Measurements from ENCODE around the gene CCDC80.

CCDC80 gene

DNA sequence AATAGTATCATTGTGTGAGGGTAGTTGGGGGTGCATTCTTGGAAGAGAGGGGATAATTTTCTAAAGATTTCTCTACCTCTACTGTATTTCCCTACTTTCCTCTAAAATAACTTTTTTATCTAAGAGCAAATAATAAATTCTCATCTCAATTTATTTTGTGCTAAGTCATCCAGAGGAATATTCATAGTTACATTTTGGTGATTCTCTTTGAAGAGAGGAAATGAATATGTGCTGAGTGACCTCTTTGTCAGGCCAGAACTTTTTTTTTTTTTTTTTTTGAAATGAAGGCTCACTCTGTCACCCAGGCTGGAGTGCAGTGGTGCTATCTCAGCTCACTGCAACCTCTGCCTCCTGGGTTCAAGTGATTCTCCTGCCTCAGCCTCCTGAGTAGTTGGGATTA, 15.1 kb upstream of the CCDC80 start:
- DNase-seq (ENCODE audit: low read depth in 2 of 2): no peak

DNA sequence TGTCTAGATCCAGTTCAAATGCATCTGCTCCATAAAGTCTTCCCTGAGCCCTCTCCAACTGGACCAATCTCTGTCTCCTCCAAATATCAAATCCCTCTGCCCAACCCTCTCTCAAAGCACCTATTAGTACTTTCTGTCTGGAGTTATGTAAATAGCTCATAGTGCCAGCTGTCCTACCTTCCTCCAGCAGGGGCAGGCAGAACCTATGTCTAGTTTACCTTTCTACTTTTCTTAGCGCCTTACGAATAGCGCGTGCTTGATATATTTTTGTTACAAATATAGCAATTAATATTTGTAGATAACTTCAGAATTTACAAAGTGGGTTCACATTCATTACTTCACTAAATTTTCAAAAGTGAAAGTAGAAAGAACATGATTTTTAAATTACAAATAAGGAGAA, 14.0 kb upstream of the CCDC80 start:
- DNase-seq (ENCODE audit: low read depth in 2 of 2): no peak

- no peak for DNase-seq (ENCODE audit: low read depth in 2 of 2)
These were observed 13.5 kb upstream of the CCDC80 start for GRCh38 chr3:112654492-112654891.

- DNase-seq (ENCODE audit: low read depth in 2 of 2): no peak
These were observed 12.9 kb upstream of the CCDC80 start for GRCh38 chr3:112653881-112654300.

DNA sequence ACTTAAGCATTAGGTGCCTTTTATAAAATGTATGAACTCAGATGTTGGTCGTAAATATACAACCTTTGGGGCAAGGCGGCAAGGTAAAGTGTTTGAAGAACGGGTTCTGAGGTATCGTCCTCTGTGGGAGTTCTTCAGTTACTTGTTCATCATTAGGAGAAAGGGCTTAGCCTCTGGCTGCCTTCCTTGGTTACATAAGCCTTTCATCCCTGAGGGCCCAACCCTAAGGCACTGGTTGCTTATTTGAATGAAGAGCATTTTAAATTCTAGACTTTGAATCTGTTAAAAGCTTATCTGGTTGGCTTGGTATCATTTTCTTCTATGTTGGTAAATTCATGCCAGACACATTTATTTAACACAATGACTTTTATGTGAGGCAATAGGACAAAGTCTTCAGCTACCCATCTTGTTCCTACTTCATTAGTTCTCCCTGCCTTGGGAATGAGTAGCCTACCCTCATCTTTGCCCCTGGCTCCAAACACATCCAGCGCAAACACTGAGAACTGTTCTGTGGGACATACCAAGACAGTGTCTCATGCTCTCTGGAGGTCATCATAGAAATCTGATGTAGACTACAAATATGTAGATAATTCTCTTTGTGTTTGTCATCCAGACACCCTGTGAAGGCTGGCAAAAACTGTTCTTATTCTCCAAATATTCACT, 12.4 kb upstream of the CCDC80 start:
- no peak for DNase-seq (ENCODE audit: low read depth in 2 of 2)

- no peak for DNase-seq (ENCODE audit: low read depth in 2 of 2)
These were observed 10.6 kb upstream of the CCDC80 start for GRCh38 chr3:112651516-112651915.

- no peak for DNase-seq (ENCODE audit: low read depth in 2 of 2)
These were observed 10.1 kb upstream of the CCDC80 start for GRCh38 chr3:112651071-112651470.

- DNase-seq (ENCODE audit: low read depth in 2 of 2): no peak
These were observed 9.5 kb upstream of the CCDC80 start for GRCh38 chr3:112650482-112650881.

DNA sequence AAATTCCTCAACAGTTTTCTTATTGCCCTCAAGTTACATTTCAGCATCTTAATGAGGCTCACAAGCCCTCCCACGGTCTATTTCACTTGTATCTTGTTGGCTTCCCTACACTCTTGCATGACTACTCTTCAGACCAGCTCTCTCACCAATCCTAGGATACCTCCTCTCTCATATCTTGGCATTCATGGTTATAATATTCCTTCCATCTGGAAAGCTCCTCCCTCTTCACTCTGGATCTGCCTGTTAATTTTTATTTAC, 8.5 kb upstream of the CCDC80 start:
- DNase-seq (ENCODE audit: low read depth in 2 of 2): no peak

GRCh38 chr3:112647122-112647521, 6.2 kb upstream of the CCDC80 start:
- DNase-seq (ENCODE audit: low read depth in 2 of 2): no peak

GRCh38 chr3:112646623-112647022, 5.7 kb upstream of the CCDC80 start:
- no peak for DNase-seq (ENCODE audit: low read depth in 2 of 2)

DNA sequence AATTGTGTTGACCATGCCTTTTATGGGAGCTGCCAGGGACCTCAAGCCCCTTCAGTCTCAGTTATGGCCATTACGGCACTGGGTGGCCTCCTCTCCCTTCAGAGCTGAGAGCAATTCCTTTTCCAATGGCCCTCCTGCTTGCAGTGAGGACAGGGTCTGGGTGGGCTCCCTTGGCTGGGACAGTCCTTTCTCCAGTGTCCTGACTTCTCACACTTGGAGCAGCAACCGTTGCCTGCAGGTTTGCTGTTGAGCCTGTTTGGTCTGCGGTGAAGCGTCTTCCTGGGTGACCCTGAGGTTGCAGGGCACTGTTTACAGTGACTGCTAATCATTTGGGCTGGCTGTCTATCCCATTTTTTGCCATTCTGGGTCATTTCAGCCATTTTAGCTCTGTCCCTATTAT, 3.5 kb upstream of the CCDC80 start:
- DNase-seq (ENCODE audit: low read depth in 2 of 2): no peak

- DNase-seq (ENCODE audit: low read depth in 2 of 2): no peak
These were observed 2.8 kb upstream of the CCDC80 start for GRCh38 chr3:112643621-112644240.

DNA sequence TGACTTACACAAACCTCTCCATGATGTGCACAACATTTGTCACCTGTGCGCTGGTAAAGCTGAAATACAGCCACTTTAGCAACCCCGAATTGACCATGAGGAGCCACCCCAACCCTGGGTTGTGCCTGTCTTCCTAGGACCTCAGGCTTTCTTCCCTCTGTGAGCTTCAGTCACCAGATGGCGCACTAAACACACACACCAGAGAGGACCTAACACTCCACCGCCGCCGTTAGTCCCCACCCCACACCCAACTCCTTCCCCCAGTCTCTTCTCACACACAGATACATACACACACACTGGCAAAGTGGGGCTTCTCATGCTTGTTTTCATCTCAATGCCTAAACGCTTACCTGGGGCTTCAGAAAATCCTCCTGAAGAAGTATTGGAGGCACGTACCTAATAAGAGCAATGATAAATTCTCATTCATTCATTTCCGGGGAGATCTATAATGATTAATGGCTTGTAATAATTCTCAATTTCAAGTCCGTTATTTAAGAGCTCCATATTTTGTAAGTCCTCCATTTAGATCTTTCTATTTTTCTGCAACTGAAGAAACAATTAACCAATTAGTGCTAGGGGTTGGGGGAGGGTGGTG, 2.1 kb upstream of the CCDC80 start:
- DNase-seq (ENCODE audit: low read depth in 2 of 2): peak; percentile 66 to 72

GRCh38 chr3:112640276-112640929, 540 bp downstream of the CCDC80 start:
- no peak for DNase-seq (ENCODE audit: low read depth in 2 of 2)

DNA sequence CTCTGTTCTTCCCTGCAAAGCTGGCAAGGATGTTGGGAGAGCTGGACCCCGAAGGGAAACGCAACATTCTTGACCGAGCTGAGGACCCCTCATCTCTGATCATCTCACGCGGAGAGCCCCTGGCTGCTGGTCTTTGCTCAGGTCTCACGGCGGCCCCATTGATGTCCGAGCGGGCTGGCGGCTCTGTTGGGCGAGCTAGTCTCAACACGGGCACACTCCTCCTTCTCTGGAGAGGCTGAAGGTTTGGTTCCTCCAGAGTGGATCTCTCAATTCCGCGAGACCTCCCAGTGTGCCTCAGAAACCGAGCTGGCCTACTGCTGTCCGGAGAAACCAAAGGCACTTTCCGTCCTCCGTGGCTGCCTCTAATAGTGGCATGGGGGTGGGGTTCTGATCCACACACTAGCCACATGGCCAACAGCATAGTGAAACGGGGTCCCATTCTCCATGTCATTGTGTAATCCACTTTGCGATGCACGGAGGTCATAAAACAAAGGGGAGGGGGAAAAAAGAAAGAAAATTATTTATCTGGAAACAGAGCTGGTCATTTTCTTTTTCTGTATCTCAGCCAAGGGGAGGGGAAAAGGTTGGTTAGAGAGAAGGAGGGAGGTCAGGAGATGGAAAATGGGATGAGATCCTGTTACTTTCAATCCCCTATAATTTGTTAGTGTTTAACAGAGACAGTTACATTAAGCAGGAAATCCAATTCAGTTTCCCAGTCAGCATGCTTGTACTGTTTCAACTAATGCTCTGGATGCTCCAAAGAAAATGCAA, 1.3 kb downstream of the CCDC80 start:
- DNase-seq (ENCODE audit: low read depth in 2 of 2): no peak

DNA sequence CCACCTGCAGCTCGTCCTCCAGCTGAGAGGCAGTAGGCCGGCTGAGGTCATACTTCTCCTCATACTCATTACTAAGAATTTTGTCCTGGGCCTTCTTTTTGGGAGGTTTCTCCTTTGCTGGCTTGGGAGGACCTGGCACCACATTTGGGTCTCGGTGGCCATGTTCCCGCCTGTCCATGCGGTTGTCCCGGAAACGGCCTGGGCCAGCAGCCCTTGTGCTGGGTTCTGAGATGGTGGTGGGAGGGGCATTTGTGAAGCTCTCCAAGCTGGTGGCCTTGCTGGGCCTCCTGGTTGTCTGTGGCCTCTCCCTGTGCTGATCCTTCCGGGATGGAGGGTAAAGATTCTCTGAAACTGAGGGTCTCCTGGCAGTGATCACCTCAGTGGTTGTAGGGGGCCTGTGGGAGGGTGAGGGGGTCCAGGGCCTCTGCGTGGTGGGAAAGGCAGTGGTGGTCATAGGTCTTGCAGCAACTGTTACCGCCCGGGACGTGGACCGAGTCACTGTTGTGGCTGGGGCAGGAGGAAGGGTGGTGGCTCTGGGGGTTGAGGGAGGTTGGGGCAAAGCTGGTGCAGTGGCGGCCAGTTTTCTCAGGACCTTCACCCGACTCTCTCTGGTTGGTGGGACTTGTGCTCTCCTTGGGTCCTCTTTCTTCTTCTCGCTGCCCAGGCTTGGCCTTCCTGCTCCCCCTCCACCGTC, 2.5 kb downstream of the CCDC80 start:
- DNase-seq (ENCODE audit: low read depth in 2 of 2): no peak

DNA sequence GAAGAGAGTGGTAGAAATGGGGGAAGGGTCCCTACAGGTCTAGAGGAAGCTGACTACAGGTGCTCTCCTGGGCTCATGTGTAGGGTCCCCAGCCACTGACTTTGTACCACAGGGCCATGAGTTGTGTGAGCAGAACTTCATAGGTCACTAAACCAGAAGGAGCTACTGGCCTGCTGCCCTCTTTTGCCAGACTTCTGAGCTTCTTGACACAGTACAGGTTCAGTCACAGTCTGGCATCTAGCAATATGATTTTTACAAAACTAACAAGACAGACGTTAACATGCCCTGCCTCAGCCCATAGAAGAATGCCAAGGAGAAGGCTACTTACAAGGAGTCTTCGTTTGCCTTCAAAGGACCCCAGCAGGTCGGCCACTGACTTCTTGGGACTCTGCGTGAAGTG, 3.2 kb downstream of the CCDC80 start:
- no peak for DNase-seq (ENCODE audit: low read depth in 2 of 2)

- no peak for DNase-seq (ENCODE audit: low read depth in 2 of 2)
These were observed 5.3 kb downstream of the CCDC80 start for GRCh38 chr3:112635674-112636073.

DNA sequence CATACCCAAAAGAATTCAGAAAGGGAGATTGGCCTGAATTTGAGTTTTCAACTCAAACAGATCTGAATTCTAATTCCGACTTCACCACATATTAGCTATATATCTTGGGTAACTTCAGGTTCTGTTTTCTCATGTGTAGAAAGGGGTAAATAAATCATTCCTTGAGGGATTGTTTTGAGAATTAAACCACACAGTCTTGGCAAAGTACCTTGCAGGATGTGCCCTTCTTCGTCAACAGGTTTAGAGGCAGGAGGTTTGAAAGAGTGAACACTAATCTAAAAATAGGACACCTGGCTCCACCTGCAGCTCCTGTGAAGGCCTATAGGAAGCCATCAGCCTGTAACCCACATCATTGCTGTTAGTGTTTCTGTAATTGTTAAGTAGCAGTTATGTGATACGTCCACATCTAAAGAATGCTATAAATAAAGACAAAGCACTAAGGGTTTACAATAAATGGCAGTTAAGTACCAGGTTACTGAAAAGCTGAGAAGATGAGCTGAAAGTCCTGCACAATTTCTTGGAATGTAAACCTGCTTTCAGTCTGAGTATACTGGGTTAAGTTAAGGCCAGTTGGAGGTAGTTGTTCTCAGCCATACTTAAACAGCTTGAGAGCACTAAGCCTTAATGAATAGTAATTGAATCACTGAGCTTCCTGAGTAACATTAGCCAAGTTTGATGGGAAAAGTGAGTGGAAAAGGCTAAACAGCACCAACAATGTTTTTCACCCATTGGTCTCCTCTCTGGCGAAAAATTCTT, 6.0 kb downstream of the CCDC80 start:
- no peak for DNase-seq (ENCODE audit: low read depth in 2 of 2)

DNA sequence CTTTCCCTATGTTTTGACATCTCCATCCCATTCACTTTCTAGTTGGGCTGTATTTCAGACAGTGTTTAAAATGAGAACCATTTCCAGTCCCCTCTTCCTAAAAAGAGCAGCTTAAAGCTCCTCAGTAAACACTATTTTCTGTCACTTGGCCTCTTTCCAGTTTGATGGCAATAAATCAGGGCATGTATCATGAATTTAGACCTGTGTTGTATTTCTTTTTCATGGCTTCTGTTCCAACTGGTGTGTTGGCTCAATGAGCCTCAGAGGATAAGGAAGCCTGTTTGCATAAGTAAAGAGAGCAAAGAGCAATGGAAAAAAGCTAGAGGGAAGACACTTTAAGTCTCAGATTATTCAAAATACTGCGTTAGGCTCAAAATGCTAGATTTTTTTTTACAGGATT, 7.2 kb downstream of the CCDC80 start:
- no peak for DNase-seq (ENCODE audit: low read depth in 2 of 2)

Data from stimulated activated CD8-positive, alpha-beta memory T cell treated with anti-CD3 and anti-CD28 coated beads, Interleukin-7, amount 100 ng/mL, for 4 hours (primary cell).